ENCODE results near the gene TRPM3.
"Not testable (repeated sequence)": the region's sequence is repeated elsewhere in the genome, so short reads cannot be mapped to it uniquely, and the experiment has no call there.

The TRPM3 gene

DNA sequence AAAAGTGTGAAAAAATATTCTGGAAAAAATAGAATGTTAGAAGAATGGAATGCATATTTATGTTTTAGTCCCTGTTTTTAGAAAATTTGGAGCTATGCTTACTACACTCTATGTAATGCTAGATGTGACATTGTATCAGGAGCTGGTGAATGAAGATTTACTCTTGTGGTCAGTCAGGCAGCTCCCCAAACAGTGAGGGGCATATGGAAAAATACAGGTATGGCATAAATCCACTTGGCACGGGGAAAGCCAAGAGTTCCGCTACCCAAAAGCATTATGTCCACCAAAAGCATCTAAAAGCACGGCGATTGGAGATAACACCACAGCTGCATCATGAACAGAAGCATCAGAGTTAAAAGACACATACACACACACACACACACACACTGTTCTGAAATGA lies 486.7 kb downstream of the TRPM3 start:
- no peaks in the 10 kb centered on the region for H3K36me3 ChIP-seq (ENCODE audit: control insufficient read depth, insufficient read depth, low read length)
- TF ChIP-seq, protein P1, sequence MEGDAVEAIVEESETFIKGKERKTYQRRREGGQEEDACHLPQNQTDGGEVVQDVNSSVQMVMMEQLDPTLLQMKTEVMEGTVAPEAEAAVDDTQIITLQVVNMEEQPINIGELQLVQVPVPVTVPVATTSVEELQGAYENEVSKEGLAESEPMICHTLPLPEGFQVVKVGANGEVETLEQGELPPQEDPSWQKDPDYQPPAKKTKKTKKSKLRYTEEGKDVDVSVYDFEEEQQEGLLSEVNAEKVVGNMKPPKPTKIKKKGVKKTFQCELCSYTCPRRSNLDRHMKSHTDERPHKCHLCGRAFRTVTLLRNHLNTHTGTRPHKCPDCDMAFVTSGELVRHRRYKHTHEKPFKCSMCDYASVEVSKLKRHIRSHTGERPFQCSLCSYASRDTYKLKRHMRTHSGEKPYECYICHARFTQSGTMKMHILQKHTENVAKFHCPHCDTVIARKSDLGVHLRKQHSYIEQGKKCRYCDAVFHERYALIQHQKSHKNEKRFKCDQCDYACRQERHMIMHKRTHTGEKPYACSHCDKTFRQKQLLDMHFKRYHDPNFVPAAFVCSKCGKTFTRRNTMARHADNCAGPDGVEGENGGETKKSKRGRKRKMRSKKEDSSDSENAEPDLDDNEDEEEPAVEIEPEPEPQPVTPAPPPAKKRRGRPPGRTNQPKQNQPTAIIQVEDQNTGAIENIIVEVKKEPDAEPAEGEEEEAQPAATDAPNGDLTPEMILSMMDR (IDR thresholded peaks at IDR 0.05), result no peak
- H3K4me1 ChIP-seq, result no peaks in the 10 kb centered on the region
- no peak overlapping the region for H3K4me2 ChIP-seq (ENCODE audit: low read length)
- H3K9ac ChIP-seq, result no peak overlapping the region
- H2AFZ ChIP-seq, result no peak overlapping the region
- H3K79me2 ChIP-seq, result no peaks in the 10 kb centered on the region
- H3K4me3 ChIP-seq (ENCODE audit: low read depth, low read length), result no peak overlapping the region
- H3K9me3 ChIP-seq (ENCODE audit: control insufficient read depth, low read length), result no peaks in the 10 kb centered on the region
- H3K27ac ChIP-seq, result no peak overlapping the region
- no peaks in the 10 kb centered on the region for H3K27me3 ChIP-seq (ENCODE audit: control insufficient read depth, insufficient read depth, low read length)

DNA sequence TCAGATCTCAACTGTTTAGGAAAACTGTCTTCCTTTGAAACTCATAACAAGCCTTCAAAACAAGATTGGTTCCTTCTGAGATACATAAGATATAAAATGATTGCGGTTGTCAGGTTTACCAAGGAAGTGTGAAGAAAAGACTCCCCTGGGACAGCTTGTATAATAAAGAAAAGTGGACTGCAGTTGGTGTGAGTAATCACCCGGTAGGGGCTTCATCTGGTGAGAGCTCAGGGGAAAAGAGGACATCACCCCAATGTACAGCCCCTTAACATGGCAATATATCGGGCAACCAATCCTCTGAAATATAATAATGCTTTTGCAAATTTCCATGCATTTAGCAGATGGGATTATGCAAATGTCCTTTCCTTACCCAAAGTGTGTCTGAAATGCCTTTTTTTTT lies 490.4 kb downstream of the TRPM3 start:
- TF ChIP-seq, protein P1 (IDR thresholded peaks at IDR 0.05), result no peak
- H3K4me1 ChIP-seq, result no peaks in the 10 kb centered on the region
- no peak overlapping the region for H3K27ac ChIP-seq
- H3K4me2 ChIP-seq (ENCODE audit: low read length), result no peak overlapping the region
- no peaks in the 10 kb centered on the region for H3K9me3 ChIP-seq (ENCODE audit: control insufficient read depth, low read length)
- H3K27me3 ChIP-seq (ENCODE audit: control insufficient read depth, insufficient read depth, low read length), result no peaks in the 10 kb centered on the region
- no peak overlapping the region for H3K9ac ChIP-seq
- H3K79me2 ChIP-seq, result no peaks in the 10 kb centered on the region
- no peak overlapping the region for H2AFZ ChIP-seq
- H3K4me3 ChIP-seq (ENCODE audit: low read depth, low read length), result no peak overlapping the region
- H3K36me3 ChIP-seq (ENCODE audit: control insufficient read depth, insufficient read depth, low read length), result no peaks in the 10 kb centered on the region

DNA sequence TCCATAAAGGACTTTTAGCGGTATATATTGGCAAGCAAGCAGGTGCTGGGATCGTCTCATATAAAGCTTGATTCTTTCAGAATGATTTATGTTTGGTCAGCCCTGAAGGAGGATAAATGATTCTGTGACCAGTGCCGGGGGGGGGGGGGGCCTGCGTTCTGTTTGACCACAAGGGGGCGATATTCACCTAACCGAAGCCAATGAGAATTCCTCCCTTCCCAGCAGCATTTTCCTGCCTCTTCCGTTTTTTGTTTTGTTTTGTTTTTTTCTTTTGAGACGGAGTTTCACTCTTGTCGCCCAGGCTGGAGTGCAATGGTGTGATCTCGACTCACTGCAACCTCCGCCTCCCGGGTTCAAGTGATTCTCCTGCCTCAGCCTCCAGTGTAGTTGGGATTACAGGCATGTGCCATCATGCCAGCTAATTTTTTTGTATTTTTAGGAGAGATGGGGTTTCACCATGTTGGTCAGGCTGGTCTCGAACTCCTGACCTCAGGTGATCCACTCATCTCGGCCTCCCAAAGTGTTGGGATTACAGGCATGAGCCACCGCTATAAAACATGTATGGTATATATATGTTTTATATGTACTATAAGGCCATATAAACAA lies 492.2 kb downstream of the TRPM3 start:
- not testable (repeated sequence) for H3K4me1 ChIP-seq; H3K79me2 ChIP-seq; H3K9ac ChIP-seq; H3K4me2 ChIP-seq (ENCODE audit: low read length); H3K9me3 ChIP-seq (ENCODE audit: control insufficient read depth, low read length); H3K27ac ChIP-seq; H2AFZ ChIP-seq; H3K36me3 ChIP-seq (ENCODE audit: control insufficient read depth, insufficient read depth, low read length); H3K27me3 ChIP-seq (ENCODE audit: control insufficient read depth, insufficient read depth, low read length); H3K4me3 ChIP-seq (ENCODE audit: low read depth, low read length)

DNA sequence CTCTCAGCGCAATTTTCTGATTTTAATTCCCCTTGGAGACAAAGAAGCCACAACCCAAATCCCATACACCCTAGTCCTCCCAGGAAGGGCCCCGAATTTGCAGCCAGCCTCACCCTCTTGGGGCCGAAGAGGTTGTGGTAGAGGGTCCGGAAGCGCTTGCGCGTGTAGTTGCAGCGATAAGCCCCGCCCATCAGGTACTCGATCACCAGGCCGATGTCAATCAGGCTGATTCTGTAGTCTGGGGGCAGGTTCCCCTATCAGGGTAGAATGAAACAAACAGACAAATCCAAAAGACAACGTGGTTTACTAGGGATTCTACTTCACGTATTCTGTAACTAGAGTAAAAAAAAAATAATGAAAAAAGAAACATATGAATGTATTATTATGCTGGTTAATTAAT lies 496.3 kb downstream of the TRPM3 start:
- TF ChIP-seq, protein P1 (IDR thresholded peaks at IDR 0.05), result no peak

DNA sequence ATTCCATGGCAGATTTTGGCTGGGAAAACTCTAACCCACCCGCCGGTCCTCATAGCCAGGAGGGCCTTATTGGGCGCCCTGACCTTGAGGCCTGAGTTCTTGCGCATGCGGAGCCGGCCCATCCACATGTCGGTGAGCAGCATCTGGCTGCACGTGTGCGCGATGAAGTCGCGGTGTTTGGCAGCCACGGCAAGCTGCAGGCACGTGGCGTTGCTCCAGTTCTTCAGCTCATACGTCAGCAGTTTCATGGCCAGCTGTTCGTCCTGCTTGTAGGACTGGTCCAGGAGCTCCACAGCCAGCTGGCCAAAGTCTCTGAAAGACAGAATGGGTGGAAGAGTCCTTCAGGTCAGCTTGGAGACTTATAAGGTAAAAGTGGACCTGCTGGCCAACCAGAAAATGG lies 502.6 kb downstream of the TRPM3 start:
- no peaks in the 10 kb centered on the region for H3K36me3 ChIP-seq (ENCODE audit: control insufficient read depth, insufficient read depth, low read length)
- H3K27ac ChIP-seq, result no peak overlapping the region
- H3K4me2 ChIP-seq (ENCODE audit: low read length), result no peak overlapping the region
- H3K9me3 ChIP-seq (ENCODE audit: control insufficient read depth, low read length), result no peaks in the 10 kb centered on the region
- H3K27me3 ChIP-seq (ENCODE audit: control insufficient read depth, insufficient read depth, low read length), result no peaks in the 10 kb centered on the region
- H3K4me1 ChIP-seq, result peaks cover 14% of the 10 kb centered on the region
- TF ChIP-seq, protein P1 (IDR thresholded peaks at IDR 0.05), result no peak
- H3K9ac ChIP-seq, result no peak overlapping the region
- no peak overlapping the region for H2AFZ ChIP-seq
- H3K4me3 ChIP-seq (ENCODE audit: low read depth, low read length), result no peak overlapping the region
- H3K79me2 ChIP-seq, result no peaks in the 10 kb centered on the region

More for the DNA sequence above, 496.3 kb downstream of the TRPM3 start:
- Histone ChIP-seq H3K4me3 (ENCODE audit: low read depth, low read length) (no peak overlapping the region), H2AFZ (no peak overlapping the region), H3K27ac (no peak overlapping the region), H3K27me3 (ENCODE audit: control insufficient read depth, insufficient read depth, low read length) (no peaks in the 10 kb centered on the region), H3K9ac (no peak overlapping the region), H3K4me2 (ENCODE audit: low read length) (no peak overlapping the region), H3K4me1 (no peaks in the 10 kb centered on the region), H3K79me2 (no peaks in the 10 kb centered on the region), H3K36me3 (ENCODE audit: control insufficient read depth, insufficient read depth, low read length) (no peaks in the 10 kb centered on the region), H3K9me3 (ENCODE audit: control insufficient read depth, low read length) (no peaks in the 10 kb centered on the region)
